ENCODE measurements around the gene LAMTOR4.
A peak's percentile ranks its signal among the peaks of the same experiment; 100 is the strongest.

The LAMTOR4 gene

DNA sequence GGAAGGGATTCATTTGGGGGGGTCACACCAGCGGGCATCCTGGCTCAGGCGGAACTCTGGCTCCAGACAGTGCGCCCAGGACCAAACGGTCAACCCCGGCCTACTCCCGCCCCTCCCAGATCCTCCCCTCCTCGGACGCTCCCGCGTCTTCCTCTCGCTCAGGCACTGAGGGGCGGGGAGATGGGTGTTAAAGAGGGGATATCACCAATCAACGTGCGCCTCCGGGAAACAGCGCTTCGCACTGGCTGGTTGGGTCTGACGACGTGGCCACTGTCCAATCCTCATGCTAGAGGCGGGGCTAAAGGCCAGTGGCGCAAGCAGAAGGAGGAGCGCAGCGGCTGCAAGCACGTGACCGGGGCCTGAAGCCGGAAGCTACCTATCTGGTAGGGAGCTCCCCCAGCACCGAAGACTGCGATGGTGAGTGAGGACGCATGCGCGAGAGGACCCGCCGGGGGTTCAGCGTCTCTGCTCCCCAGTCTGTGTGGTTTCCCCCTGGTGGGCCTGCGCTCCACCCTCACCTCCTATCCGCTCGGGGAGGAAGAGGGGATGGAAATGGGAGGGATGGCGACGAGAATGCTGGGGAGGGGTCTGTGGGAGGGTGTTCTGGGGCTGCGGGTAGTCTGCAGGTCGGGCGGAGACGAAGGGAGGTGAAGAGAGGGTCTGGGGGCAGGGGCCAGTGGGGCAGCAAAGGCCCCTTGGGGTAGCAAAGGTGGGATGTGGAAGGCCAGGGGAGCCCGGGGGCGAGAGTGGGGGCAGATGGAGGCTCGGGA lies at the start of gene LAMTOR4:
Gene LAMTOR4, plus strand, starts transcription at position 360 of the 770 bp plus-strand sequence. Its CDS starts 55 bp downstream, at position 415.
- peak; percentile 98 for DNase-seq (ENCODE audit: low read depth)

DNA sequence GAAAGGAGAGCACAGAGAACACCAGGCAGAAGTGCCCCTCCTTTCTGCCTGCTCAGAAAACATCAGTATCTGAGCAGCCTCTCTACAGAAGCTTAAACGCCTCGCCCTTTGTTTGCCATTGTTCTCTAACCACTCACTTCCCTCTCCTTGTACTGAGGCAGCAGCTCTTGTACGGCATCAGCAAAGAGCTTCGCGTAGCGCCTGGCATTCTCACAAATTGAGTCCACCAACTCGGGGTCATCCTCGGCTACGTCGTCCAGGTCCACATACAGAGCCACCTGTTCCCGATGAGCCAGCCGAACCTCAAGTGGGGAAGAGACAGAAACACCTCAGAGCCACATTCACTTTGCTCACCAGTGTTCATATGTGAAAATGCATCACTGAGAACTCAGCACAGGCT lies 49.3 kb upstream of the LAMTOR4 start:
- DNase-seq (ENCODE audit: low read depth): no peak

DNA sequence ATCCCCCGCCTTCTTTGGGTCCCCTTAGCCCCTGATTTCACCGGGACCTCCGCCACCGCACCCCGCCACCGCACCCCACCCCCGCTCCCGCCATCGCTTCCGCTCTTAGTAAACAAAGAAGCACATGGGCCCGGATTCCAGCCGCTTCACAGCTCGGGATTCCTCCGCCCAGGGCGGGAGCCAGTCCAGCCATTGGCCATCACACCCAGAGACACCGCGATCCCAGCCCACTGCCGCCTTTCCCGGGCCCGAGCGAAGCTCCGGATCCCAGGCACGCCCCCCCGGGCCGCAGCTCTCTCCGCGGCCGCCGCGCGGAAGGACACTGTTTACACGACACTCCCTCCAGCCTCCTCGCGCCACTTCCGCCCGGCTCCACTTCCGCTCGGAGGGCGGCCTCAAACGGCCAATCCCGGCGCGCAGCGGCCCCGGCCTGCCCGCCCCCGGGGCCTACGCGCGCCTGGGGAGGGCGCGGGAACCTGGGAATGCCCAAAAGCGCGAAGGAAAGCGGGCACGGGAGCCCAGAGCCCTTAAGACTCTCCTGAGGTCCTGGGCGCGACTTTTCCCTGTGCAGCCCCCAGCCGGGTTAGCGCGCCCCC lies 48.2 kb upstream of the LAMTOR4 start:
- peak; percentile 98 for DNase-seq (ENCODE audit: low read depth)

DNA sequence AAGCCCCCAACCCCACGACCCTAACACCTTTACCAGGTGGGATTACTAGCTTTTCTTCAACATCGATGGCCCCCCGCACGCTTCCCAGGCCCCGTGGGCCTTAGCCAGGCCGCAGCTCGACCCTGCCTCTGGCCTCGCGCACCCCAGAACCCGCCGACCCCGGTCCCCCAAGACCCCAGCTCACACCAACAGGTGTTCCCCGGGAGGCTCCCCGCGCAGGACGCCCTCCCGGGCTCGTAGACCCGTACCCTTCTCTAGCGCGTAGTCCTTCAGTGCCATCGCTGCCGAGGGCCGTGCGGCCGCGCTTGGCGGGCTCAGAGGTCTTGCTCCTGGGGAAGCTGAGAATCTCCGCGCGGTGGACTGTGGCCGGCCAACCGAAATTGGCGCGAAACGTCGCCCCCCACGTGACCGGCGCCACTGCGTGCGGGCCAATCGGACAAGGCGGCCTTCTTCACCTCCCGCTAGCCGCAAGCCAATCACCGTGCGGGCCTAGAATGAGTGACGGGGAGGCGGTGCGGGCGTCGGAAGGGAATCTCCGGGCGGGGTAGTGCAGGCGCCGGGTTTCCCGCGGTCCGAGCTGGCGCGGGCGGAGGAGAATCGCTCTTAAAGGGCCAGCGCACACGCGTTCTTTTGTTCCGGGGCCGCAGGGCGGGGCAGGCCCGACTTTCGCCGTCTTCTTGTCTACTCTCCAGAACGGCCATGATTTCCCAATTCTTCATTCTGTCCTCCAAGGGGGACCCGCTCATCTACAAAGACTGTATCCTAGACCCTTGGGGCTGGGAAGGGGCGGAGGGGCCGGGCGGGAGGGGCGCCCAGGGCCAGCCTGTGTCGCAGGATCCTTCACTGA lies 47.5 kb upstream of the LAMTOR4 start, which contains the start of the genes AP4M1 and MCM7:
Gene AP4M1, plus strand, starts transcription at position 628 of the 847 bp plus-strand sequence. Its CDS starts 72 bp downstream, at position 700.
Gene MCM7, minus strand, starts transcription at position 382 of the 847 bp plus-strand sequence. Its CDS starts 103 bp downstream, at position 279.
- peak; percentile 99 for DNase-seq (ENCODE audit: low read depth)

DNA sequence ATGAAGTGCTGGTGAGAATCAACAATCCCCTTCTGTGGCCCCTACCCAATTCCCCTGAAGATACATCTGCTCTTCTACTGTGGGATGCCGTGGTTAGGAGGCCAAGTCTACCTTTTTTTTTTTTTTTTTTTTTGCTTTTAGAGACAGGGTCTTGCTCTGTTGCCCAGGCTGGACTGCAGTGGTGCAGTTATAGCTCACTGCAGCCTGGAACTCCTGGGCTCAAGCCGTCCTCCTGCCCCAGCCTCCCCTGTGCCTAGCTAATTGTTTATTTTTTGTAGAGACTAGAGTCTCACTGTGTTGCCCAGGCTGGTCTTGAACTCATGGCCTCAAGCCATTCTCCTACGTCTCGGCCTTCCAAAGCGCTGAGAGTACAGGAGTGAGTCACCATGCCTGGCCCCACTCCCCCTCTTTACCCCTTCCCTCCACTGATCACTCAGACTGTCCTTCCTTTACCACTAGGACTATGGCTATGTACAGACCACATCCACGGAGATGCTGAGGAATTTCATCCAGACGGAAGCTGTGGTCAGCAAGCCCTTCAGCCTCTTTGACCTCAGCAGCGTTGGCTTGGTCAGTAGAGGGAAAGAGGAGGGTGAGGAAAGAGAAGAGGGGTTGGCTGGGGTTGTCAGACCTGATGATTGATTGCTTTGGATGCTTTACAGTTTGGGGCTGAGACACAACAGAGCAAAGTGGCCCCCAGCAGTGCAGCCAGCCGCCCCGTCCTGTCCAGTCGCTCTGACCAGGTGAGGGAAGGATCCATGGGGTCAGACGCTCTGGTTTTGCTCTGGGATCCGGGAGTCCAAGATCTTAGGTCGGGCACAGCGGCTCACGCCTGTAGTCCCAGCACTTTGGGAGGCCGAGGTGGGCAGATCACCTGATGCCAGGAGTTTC lies 45.5 kb upstream of the LAMTOR4 start:
- peak; percentile 100 for DNase-seq (ENCODE audit: low read depth)

DNA sequence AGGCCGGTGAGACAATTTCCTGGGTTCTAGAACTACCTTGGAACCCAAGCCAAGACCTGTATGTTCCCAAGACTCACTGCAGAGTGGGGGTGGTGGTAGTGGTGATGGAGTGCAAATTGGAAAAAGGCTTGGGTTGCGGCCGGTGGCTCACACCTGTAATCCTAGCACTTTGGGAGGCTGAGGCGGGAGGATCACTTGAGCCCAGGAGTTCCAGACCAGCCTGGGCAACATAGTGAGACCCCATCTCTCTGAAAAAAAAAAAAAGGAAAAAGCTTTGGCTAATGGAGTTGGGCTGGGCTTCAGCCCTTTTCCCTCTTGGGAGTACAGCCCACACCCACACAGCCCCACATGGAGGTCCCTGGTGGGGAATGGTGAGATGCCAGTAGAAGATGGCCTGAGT lies 43.2 kb upstream of the LAMTOR4 start:
- no peak for DNase-seq (ENCODE audit: low read depth)

DNA sequence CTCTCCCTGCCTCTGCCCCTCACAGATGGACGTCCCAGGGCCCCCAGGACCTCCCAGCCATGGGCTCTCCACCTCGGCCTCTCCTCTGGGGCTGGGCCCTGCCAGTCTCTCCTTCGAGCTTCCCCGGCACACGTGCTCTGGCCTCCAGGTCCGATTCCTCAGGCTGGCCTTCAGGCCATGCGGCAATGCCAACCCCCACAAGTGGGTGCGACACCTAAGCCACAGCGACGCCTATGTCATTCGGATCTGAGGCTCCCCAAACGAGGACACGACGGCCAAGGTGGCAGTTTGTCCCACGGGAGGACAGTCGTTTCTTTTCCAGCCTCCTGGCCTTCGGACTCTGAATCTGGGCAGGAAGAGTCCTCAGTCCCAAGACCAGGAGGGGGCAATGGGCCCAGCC lies 42.1 kb upstream of the LAMTOR4 start:
- no peak for DNase-seq (ENCODE audit: low read depth)

DNA sequence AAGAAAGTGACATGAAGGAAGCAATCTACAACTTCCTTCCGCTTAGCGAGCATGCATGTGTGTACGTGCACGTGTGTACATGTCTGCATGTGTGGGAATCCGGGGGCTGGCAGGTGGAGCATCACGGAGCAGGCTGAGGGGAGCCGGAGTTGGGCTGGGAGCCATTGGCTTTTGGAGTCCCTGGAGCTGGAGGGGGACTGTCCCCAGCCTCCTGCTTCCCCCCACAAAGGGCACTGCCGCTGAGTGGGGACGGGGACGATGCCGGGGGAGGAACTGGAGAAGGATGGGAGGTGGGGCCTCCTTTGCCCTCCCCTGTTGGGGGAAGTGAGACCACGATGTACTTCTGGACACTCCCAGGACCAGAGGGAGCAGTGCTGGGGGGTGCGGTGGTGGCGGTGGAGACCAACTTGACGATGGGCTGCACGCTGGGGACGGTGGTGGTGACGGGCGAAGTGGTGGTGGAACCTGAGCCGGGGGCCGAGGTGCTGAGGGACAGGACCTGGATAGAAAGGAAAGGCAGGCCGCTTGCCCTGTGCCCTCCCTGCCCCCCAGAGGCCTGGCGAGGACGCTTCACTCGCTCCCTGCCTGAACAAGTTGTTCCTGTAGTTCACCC lies 41.5 kb upstream of the LAMTOR4 start:
- DNase-seq (ENCODE audit: low read depth): no peak

DNA sequence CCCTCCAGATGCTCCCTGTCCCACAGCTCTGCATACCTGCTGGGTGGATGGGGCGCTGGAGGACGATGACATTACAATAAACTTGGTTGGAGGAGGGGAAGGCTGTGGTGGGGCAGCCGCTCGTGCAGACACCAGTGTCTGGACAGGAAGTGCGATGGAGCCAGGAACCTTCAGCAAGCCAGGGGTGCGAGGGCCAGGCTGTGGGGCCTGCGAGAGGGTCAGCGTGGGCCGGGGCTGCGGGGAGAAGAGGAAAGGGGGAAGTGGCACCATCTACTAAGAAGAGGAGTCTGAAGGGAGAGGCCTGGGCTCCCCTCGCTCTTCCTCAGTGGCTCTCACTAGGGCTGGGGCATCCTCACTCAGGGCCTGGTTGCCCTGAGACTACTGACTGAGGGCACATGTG lies 40.8 kb upstream of the LAMTOR4 start:
- DNase-seq (ENCODE audit: low read depth): no peak

DNA sequence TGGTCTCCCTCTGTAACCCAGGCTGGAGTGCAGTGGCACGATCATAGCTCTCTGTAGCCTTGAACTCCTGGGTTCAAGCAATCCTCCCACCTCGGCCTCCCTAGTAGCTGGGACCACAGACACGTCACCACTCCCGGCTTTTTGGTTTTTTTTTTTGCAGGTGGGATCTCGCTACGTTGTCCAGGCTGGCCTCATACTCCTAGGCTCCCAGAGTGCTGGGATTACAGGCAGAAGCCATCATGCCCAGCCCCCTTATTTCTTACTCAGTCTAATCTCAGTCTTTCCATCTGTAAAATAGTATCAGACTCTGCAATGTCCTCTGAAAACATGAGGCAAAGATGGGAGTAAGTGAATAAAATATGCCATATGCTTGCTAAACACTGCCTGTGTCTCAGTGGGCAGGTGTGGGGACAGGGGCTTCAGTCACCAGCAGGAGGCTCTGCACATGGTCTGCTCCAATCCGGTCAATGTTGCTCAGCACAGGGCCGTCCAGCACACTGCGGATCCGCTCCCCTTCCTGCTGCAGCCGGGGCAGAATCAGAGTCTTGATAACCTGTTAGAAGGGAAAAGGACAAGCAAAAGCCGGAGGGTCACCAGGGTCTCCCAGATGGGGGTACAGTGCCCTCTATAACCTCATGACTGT lies 39.1 kb upstream of the LAMTOR4 start:
- no peak for DNase-seq (ENCODE audit: low read depth)

DNA sequence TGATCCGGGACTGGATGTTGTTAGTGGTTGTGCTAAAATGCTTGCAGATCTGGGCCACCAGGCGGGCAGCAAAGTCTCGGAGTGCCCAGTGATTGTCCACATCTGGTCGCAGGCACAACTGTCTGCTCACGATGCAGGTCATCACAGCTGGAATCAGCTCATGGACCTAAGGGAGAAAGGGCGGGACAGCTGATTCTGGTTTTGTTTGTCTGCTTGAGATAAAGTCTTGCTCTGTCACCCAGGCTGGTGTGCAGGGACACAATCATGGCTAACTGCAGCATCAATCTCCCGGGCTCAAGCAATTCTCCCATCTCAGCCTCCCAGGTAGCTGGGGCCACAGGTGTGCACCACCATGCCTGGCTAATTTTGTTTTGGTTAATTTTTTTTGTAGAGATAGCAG lies 37.6 kb upstream of the LAMTOR4 start:
- no peak for DNase-seq (ENCODE audit: low read depth)

DNA sequence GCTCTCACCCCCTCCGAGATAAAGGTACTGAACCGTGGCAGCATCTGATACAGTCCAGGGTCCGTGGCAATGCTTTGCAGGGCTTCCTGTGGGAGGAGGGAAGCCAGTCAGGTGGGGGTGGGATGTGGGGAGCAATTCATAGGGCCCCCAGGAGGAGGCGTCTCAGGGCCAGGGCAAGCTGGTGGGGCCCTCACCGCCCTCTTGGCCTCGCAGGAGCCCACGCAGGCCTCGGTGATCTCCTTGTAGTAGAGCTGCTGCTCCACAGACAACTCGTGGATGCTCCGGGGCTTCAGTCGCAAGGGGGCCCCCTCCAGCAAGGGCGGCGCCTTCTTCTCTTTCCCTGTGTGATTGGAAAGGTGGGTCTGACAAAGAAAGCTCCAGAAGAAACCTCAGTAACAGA lies 36.8 kb upstream of the LAMTOR4 start:
- DNase-seq (ENCODE audit: low read depth): no peak

DNA sequence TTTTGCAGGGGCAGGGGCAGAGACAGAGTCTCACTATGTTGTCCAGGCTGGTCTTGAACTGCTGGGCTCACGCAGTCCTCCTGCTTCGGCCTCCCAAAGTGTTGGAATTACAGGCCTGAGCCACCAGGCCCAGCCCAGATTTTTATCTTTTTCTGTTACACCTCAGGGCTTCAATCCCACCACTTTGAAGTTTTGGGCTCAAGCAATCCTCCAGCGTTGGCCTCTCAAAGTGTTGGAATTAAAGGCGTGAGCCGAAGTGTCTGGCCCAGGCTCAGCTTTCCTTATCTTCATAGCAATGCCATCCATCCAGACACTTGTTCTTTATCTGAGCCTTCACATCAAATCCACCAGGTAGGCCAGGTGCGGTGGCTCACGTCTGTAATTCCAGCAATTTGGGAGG lies 33.7 kb upstream of the LAMTOR4 start:
- no peak for DNase-seq (ENCODE audit: low read depth)

DNA sequence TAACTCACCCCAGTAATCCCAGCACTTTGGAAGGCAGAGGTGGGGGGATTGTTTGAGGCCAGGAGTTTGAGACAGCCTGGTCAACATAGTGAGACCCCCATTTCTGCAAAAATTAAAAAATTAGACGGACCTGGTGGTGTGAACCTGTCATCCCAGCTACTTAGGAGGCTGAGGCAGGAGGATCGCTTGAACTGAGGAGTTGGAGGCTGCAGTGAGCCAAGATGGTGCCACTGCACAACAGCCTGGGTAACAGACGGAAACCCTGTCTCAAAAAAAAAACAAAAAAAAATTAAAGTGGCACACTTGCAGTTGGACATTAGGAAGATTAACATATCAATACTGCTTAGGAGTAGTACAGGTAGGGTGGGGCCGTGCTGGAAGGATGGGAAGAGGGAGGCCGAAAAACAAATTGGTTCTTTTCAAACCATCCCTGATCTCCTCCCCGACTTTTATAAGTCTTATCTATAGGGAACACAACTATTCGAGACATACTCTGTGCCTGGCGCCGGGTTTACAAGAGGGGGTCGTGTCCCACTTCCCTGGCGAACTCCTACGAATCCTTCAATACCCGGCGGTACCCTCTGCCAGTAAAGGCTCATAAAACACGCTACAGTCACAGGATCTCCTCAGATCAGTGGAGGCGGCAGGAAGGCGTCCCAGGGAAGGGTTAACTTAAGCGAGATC lies 30.2 kb upstream of the LAMTOR4 start:
- DNase-seq (ENCODE audit: low read depth): peak; percentile 35

DNA sequence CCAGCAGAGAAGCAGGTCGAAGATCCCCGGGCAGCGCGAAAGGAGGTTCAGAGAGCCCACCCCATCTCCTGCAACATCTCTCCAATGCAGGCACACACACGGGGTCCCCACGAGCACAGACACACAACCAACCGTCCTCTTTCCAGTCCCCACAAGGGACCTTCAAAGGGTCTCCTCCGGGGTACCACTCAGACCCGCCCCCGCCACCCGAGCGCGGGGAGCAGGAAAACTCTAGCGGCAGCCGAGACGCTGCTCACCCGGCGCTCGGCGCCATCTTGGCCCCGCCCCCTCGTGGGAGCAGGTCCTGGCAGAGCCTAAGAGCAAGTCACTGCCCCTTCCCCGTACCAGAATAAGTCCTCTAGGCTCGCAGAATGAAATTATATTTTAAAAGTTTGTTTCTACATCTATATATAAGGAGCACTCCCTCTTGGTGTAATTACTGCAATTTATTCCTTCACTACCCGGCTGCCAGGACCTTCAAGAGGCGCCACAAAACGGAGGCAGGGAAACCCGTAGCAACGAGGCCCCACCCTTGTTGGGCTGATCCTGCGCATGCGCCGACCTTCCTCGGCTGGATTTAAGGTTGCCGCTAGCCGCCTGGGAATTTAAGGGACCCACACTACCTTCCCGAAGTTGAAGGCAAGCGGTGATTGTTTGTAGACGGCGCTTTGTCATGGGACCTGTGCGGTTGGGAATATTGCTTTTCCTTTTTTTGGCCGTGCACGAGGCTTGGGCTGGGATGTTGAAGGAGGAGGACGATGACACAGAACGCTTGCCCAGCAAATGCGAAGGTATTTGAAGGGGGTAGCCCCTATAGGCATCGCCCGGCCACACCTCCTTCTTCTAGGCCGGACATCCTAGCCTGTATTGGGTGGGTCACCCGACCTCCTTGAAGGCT lies 29.4 kb upstream of the LAMTOR4 start, which contains the start of the genes CNPY4 and TAF6:
Gene CNPY4, plus strand, starts transcription at position 563 of the 898 bp plus-strand sequence. Its CDS starts 111 bp downstream, at position 674.
Gene TAF6, minus strand, starts transcription at position 287 of the 898 bp plus-strand sequence. CDS start 5,149 bp downstream, outside the sequence.
- peak; percentile 92 for DNase-seq (ENCODE audit: low read depth)

DNA sequence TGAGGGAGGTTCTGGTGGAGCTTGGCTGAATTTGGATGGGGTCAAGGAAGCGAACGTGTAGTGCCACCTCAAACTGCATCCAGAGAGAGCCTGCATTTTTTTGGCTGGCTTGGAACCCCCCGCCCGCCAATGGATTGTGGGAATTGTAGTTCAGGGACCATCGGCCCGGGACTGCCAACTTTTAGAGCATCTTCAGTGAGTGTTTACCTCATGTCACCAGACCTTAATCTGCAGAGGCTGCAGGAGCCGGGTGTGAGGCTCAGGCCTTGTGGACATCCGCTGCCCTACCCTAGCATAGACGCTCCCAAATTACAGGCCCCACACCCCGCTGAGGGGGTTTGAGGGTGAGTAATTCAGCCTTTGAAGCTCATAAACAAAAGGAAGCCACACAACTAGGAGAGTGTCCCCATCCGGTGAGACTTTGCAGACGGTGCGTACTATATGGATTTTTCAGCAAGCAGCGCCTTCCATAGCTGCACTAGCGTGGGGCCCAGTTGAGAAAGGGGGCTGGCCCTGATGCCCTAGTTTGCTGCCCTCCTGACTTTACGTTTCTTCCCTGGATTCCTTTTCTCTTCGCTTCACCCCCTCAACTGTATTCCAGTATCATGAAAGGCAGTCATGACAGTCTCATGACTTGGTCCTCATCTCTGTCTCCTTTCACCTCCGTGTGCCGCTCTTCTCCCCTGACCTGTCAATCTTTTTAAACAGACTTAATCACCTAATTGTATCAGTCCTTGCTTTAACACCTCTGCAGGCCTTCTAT lies 28.6 kb upstream of the LAMTOR4 start:
- peak; percentile 29 for DNase-seq (ENCODE audit: low read depth)

DNA sequence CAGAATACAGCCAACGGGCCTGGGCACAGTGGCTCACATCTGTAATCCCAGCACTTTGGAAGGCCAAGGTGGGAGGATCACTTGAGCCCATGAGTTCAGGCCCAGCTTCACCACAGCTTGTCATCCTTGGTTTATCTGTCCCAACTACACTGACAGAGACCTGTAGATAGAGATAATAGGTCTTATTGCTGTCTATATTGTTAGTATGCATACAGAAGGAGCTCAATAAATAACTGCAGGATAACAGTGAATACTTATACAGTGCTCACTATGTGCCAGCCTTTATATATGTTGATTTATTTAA lies 28.0 kb upstream of the LAMTOR4 start:
- DNase-seq (ENCODE audit: low read depth): no peak

DNA sequence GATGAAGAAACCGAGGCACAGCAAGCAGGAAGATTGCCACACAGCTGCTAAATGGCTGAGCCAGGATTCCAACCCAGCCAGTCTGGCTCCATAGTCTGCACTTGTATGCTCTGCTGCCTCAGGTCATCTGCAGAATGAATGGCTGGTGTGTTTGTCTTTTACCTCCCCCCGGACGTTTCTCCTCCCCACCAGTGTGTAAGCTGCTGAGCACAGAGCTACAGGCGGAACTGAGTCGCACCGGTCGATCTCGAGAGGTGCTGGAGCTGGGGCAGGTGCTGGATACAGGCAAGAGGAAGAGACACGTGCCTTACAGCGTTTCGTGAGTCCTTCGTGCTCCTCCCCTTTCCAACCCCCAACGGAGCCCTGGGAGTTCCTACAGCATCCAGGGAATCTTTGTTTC lies 26.7 kb upstream of the LAMTOR4 start:
- DNase-seq (ENCODE audit: low read depth): no peak

All from amniotic epithelial cell (primary cell).